ENCODE data around the gene RTKN.

- no peak for TF ChIP-seq CTCF (conservative IDR thresholded peaks at IDR 0.05 in 1 of 2, IDR thresholded peaks at IDR 0.05 in 1 of 2; ENCODE audit: extremely low read depth in 1 of 2, insufficient read depth in 1 of 2, low read depth in 1 of 2, low read length in 2 of 2)
- TF ChIP-seq EZH2 (IDR thresholded peaks at IDR 0.05; ENCODE audit: borderline replicate concordance, low read length): no peak
Measured at GRCh38 chr2:74474481-74474880, 32.7 kb upstream of the RTKN start.
